ENCODE measurements around the gene NLRP5. TPM values are rescaled to one million over a fixed set of nuclear protein-coding genes. Genes with fewer than 3 reads are reported as not detected.

Gene NLRP5
- total RNA-seq, 2 experiments from 2014 or later = not detected

GRCh38 chr19:56091751-56092546, 105.4 kb downstream of the NLRP5 start:
- Histone ChIP-seq H3K4me2 (ENCODE audit: low read length) (no peak overlapping the region), H3K4me3 (ENCODE audit: low read depth, low read length, poor library complexity, severe bottlenecking) (no peak overlapping the region), H3K79me2 (ENCODE audit: insufficient read depth, low read depth, low read length) (peaks cover 3% of the 10 kb centered on the region; the same call in 1 of the 2 replicates), H3K27ac (ENCODE audit: low read depth, low read length, poor library complexity, severe bottlenecking) (no peak overlapping the region), H3K9me2 (ENCODE audit: insufficient read depth, low read length) (no peaks in the 10 kb centered on the region), H3K4me1 (ENCODE audit: insufficient read depth, low read length, poor library complexity, severe bottlenecking) (no peaks in the 10 kb centered on the region), H4K20me1 (ENCODE audit: insufficient read depth, low read length) (no peaks in the 10 kb centered on the region), H2AFZ (ENCODE audit: low read length) (no peak overlapping the region), H3K36me3 (ENCODE audit: insufficient read depth, low read length) (peaks cover 57% of the 10 kb centered on the region), H3K9me3 (ENCODE audit: low read length) (0 out of 2 replicates have a peak, but pooled peaks cover 9% of the 10 kb centered on the region)
- DNase-seq (ENCODE audit: low spot score) = no peak
- intact Hi-C loops (cut with micrococcal nuclease; ENCODE audit: unreplicated experiment) = no loop called here
- POLR2A ChIA-PET = no interaction called here
- BruUV-seq (replicated peaks) = no TSS peak
- CTCF ChIA-PET (ENCODE audit: unreplicated experiment) = no interaction called here
- no peak for TF ChIP-seq EZH2phosphoT487 (IDR thresholded peaks at IDR 0.05; ENCODE audit: borderline replicate concordance, low read depth, low read length)
- TF ChIP-seq CTCF (conservative IDR thresholded peaks at IDR 0.05; ENCODE audit: low read length) = no peak

DNA sequence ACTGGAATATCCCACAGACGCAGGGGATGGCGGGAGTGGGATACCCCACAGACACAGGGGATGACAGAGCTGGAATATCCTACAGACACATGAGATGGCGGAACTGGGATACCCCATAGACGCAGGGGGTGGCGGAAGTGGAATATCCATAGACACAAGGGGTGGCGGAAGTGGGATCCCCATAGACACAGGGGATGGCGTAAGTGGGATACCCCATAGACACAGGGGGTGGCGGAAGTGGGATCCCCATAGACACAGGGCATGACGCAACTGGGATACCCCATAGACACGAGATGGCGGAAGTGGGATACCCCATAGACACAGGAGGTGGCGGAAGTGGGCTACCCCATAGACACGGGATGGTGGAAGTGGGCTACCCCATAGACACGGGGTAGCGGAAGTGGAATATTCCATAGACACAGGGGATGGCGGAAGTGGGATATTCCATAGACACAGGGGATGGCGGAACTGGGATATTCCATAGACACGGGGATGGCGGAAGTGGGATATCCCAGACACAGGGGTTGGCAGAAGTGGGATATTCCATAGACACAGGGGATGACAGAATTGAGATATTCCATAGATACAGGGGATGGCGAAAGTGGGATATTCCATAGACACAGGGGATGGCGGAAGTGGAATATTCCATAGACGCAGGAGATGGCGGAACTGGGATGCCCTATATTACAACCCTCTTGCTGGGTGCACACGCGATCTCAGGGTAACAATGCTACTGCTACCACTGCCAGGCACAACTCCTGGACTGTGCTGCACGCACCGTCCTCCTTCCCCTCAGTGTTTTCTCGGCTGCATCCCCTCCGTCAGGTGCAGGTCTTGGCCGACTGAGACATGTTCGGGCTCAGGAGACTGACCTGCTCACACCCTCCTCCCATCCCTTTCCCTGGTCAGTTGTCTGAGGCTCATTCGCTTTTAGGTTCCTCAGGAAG, 106.4 kb downstream of the NLRP5 start:
- BruUV-seq (replicated peaks) = no TSS peak
- ChIA-PET CTCF (ENCODE audit: unreplicated experiment) (no interaction called here), POLR2A (no interaction called here)
- Histone ChIP-seq H2AFZ (ENCODE audit: low read length) (no peak overlapping the region), H3K9me3 (ENCODE audit: low read length) (0 out of 2 replicates have a peak, but pooled peaks cover 9% of the 10 kb centered on the region), H3K27ac (ENCODE audit: low read depth, low read length, poor library complexity, severe bottlenecking) (no peak overlapping the region), H3K9me2 (ENCODE audit: insufficient read depth, low read length) (no peaks in the 10 kb centered on the region), H4K20me1 (ENCODE audit: insufficient read depth, low read length) (no peaks in the 10 kb centered on the region), H3K36me3 (ENCODE audit: insufficient read depth, low read length) (peaks cover 65% of the 10 kb centered on the region), H3K4me2 (ENCODE audit: low read length) (no peak overlapping the region), H3K79me2 (ENCODE audit: insufficient read depth, low read depth, low read length) (peaks cover 3% of the 10 kb centered on the region; the same call in 1 of the 2 replicates), H3K4me1 (ENCODE audit: insufficient read depth, low read length, poor library complexity, severe bottlenecking) (no peaks in the 10 kb centered on the region), H3K4me3 (ENCODE audit: low read depth, low read length, poor library complexity, severe bottlenecking) (no peak overlapping the region)
- no peak for DNase-seq (ENCODE audit: low spot score)
- no peak for TF ChIP-seq CTCF (conservative IDR thresholded peaks at IDR 0.05; ENCODE audit: low read length)
- no peak for TF ChIP-seq EZH2phosphoT487 (IDR thresholded peaks at IDR 0.05; ENCODE audit: borderline replicate concordance, low read depth, low read length)
- intact Hi-C loops (cut with micrococcal nuclease; ENCODE audit: unreplicated experiment) = no loop called here
